HG02642 (cell line): ENCODE measurements around the gene OSBPL2.
A peak's percentile ranks its signal among the peaks of the same experiment; 100 is the strongest.

ENCODE experiments used
- ATAC-seq: cut with Tn5 transposase; IDR thresholded peaks from one replicate; pipeline ENCODE4 v1.9.1; 2021; ENCODE audit warnings: mild to moderate bottlenecking; ENCODE audit not compliant: unreplicated experiment, poor library complexity

Gene OSBPL2

DNA sequence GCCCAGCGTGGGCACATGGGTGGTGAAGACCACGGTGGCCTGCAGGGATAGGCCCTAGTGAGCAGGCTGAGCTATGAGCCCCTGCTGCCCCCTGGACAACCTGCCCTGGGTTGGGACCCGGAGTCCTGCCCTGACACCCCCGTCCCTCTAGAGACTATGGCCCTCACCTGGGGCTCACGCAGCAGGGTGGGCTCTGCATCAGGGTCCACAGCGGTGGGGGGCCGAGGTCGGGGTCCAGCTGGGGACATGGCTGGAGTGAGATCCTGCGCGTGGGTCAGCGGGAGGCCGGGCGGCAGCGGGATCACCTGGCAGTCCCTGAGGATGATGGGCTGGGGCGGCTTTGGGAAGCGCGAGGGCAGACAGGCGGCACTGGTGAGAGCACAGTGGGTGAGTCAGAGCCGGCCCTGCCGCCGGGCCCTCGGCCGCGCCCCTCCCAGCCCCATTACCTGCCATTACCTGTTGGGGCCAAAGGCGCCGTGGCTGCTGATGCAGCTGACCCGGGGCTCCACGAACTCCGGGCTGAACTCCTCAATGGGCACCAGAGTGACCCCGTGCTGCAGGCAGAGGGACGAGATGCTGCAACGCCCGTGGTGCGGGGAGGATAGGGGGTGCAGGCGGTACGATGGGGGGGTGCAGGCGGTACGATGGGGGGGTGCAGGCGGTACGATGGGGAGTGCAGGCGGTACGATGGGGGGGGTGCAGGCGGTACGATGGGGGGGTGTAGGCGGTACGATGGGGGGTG, 92.4 kb downstream of the OSBPL2 start:
- ATAC-seq = no peak

DNA sequence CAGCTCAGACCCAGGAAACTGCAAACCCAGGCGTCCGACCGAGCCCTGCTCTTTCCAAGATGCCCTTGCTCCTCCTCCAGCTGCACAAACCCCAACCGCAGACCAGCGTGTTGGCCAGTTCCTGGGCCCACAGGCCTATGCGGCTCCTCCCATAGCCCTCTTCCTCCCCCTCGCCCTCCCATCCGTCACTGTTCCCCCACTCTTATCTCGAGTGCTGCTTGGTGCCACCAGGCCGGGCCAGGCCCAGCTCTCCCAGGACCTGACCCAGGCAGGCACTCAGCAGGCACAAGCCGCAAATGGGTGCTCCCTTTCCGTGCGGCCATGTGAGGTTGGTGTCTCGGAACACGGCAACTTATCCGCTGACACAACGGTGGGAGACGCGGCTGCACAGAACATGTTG, 93.0 kb downstream of the OSBPL2 start:
- no peak for ATAC-seq

DNA sequence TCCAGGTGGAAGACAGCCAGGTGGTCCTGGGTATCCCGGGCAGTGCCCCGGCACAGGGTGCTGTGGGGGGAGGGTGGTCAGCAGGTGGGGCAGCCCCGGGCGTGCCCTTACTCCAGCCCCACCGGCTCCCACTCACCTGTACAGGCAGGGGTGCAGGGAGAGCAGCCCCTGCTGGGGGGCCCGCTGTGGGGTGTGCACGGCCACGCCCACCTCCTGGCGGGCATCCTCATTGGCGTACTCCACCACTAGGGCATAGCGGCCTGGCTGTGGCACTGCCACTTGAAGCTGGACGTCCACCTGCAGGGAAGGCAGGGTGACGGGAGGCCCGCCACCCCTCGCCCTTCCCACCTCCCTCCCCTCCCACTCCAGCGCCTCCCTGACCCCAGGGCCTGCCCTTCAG, 94.1 kb downstream of the OSBPL2 start:
- ATAC-seq = no peak

DNA sequence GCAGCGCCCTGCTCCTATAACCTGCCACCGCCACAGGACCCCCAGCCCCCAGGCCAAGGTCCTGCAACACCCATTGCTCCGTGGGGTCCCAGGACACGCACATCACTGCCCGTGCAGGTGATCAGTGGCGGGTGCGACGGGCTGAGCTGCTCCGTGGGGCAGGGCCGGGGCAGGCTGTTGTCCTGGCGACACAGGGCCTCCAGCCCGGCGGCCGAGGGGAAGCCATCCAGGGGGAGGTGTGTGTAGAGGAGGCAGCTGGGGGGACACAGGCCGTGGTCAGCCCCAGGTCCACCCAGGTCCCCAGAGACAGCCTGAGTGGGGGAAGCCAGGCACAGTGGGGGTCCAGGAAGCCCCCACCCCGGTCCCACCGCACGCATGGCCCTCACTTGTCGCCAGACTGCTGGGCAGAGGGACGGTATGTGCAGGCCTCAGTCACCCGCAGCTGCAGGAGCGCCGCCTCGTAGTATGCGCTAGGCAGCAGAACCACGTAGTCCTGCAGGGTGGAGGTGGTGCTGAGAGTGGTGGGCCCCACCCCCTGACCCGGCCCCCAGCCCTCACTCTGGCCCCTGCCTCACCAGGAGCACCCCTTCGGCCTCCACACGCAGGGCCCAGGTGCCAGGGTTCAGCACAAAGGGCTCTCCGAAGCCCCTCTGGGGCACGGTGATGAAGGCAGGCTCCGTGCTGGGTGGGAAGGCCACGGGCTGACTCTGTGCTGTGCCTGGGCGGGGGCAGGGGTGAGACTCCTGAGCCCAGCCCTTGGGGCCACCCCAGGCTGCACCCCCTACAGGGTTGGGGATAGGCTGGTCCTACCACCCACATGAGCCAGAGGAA, 94.9 kb downstream of the OSBPL2 start:
- ATAC-seq = no peak

DNA sequence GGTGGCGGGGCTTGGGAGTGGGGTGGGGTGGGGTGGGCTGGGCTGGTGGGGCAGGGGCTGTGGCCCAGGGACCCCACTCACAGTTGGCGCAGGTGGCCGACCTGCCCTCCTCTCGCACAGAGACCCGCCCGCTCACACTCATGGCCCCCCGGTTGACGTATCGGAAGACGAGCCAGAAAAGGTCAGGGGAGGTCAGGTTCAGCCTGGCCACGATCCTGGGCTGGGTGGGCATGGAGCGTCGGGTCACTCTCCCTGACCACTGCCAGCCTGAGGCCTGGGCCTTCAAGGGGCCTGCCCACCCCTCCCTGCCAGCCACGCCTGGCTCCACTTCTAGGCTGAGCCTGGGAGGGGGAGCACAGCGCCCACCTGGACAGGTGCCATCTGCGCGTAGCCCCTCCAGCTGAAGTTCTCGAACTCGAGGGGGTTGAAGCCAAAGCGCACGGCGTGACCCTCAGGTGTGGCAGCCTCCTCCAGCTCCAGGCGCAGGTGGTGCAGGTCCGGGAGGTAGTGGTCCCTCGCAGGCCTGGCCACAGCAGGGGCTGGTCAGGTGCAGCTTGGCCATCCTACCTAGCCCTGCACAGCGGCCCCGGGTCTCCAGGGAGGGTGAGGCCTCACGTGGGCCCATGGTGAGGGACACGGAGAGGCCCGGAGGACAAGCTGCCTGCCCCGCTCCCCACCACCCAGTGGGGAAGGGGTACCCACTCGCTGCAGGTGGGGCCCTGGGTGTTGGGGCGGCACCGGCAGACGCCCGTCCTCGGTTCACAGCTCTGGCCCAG, 95.7 kb downstream of the OSBPL2 start:
- ATAC-seq = no peak

DNA sequence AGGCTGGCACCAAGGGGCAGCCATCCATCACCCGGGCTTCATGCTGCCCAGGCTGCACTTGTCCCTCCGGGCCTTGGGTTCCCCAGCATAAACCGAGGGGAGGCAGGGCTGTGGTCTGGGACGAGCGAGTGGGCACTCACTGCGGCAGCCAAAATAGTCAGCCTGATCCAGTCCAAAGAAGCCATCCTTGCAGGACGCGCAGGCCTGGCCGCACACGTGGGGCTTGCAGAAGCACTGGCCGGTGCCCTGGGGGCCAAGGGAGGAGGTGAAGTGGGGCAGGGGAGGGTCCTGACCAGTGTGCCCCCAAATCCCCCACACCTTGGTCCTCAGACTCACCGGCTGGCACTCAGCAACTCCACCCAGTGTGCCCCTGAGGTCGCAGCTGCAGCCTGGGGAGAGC, 96.6 kb downstream of the OSBPL2 start:
- ATAC-seq = no peak

DNA sequence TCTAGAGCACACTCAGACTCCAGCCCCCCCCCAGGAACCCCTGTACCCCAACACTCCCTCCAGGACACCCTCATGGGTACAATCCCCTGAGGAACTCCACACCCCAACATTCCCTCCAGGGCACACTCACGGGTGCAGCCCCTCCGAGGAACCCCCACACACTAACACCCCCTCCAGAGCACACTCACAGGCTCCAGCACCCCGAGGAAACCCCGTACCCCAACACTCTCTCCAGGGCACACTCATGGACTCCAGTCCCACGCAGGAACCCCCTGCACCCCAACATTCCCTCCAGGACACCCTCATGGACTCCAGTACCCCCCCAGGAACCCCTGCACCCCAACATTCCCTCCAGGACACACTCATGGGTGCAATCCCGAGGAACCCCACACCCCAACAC, 97.2 kb downstream of the OSBPL2 start:
- ATAC-seq = no peak

DNA sequence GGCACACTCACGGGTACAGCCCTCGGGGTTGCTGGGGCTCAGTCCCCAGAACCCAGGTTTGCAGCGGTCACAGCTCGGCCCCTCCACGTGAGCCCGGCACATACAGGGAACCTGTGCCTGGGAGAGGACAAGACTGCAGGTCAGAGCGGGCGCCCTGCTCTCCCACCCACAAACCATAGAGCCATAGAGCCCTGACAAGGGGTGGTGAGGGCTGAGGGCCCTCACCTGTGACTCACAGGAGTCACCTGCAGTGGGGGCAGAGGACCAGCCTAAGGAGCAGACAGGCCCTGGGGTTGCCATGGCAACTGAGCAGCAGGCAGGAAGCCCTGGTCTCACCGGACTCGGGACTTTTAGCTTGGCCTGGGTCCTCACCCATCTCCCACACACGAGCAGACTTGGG, 98.0 kb downstream of the OSBPL2 start:
- ATAC-seq = no peak

DNA sequence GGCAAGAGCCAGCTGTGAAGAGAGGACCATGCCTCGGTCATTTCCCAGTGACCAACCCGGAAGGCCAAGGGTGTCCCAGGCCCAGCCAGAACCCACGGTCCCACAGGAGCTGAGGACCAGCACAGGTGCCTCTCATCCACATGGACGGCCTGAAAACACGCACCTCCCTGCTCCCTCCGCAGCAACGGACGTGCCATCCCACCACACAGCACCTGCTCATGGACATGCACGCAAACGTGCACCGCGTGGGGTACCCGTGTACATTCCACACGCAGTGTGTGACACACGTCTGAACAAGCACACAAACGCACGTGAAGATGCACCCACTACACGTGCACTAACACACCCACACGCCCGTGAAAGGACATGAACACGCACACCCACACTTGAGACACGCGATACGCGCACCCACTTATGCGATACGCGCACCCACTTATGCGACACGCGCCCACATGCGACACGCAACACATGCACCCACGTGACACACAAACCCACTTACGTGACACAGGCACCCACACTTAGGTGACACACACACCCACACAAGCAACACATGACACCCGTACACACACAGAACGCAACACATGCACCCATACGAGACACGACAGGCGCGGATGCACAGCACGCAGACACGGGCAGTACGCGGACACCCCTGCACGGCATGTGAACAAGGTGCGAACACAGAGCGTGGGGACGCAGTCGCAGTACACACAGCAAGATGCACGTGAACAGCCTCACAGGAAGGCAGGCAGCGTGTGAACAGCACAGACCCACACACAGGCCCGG, 98.6 kb downstream of the OSBPL2 start:
- ATAC-seq = no peak

DNA sequence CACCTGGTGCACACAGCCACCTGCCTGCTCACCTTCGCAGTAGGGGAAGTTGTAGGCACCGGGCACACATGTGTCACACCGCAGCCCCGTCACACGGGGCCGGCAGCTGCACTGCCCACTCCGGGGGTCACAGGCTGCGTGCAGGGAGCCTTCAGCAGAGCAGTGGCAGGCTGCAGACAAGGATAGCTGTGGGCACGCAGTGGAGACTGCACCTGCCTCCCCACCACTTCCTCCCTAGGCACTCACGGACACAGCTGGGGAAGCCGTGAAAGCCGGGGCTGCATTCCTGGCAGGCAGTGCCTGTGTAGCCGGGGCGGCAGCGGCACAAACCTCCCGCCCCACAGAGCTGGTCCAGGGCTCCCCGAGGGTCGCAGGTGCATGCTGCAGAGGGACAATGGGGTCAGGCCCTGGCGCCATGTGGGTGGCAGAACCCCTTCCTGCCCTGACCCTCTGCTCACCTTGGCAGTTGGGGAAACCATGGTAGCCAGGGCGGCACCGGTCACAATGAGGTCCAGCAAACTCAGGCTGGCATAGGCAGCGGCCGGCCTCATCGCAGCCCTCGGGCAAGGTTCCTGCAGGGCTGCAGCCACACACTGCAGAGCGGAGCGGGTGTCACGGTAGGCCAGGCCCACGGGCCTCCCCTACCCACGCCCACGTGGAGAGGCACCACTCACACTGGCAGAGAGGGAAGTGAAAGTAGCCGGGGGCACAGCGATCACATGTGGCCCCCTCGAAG, 99.4 kb downstream of the OSBPL2 start:
- peak; percentile 45 for ATAC-seq

DNA sequence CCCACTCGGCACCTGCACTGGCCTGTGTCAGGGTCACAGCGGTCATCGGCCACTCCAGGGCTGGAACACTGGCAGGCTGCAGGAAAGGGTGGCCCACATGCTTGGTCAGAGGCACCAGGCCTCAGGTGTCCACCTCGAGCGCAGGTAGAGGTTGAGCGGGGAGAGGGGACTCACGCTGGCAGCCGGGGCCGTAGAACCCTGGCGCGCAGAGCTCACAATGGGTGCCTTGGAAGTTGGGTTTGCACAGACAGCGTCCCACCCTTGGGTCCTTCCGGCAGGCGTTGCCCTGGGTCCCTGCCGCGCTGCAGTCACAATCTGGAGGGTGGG, 99.9 kb downstream of the OSBPL2 start:
- ATAC-seq = no peak

DNA sequence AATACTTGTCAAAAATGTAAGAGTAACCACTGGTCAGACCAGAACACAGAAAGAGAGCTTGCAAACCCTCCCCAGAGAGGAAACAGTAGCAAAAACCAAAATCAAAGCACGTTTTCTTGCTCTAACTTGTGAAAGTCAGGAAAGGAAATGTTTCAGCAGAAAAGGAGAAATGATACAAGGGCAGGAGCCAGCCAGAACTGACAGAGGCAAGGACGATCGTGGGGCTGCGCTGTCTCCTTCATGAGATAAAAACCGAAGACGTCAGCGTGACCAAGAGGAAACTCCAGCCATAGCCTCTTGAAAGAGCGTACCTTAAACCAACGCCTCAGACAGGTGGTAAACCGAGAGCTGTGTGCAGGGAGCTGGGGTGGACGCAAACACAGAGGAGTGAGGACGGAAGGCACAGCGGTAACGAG, 101.3 kb downstream of the OSBPL2 start:
- ATAC-seq = peak; percentile 63

DNA sequence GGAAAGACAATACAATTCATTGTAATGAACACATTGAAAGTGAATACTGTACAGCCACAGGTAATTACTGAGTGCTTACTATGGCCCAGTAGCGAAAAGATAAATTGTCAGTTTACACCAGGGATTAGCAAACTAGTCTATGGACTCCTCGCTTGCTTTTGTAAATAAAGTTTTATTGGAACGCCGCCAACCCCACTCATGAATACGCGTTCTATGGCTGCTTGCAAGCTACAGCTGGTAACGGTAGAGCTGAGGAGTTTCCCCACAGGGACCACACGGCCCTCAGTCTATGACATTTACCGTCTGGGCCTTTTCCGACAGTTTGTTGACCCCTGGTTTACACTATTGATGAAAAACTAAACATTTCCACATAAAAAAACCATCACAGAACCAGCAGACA, 104.6 kb downstream of the OSBPL2 start:
- no peak for ATAC-seq

DNA sequence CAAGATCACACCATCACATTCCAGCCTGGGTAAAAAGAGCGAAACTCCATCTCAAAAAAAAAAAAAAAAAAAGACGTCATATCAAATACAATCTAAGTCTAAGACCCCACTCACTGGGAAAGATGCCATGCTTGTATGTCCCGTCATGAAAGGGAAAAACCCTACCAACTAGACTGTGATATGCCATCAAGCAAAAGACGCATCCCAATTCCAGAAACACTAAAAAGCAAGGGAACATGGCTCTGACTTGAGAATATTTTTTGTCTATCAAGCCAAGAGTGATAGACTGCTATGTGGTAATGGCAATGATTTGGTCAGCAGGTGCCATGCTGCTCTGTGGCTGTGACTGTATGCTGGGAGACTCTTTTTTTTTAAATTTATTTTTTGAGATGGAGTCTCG, 105.8 kb downstream of the OSBPL2 start:
- no peak for ATAC-seq

DNA sequence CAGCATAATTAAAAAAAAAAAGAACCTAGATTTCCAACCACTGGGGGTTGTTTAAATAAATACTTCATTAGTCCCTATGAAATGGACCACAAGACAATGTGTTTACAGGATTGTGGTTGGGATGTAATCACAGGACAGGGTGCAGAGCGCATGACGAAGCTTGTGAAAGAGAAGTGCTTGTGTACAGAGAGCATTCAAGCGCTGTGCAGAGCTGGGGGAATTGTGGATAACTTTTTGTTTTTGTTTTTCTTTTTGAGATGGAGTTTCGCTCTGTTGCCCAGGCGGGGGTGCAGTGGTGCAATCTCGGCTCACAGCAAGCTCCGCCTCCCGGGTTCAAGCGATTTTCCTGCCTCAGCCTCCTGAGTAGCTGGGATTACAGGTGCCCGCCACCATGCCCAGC, 106.5 kb downstream of the OSBPL2 start:
- no peak for ATAC-seq
